ENCODE data around the gene CDH11. TPM values are rescaled to one million over a fixed set of nuclear protein-coding genes. Genes with fewer than 3 reads are reported as not detected.

Gene CDH11
- total RNA-seq, 2 experiments from 2014 or later, result not detected

DNA sequence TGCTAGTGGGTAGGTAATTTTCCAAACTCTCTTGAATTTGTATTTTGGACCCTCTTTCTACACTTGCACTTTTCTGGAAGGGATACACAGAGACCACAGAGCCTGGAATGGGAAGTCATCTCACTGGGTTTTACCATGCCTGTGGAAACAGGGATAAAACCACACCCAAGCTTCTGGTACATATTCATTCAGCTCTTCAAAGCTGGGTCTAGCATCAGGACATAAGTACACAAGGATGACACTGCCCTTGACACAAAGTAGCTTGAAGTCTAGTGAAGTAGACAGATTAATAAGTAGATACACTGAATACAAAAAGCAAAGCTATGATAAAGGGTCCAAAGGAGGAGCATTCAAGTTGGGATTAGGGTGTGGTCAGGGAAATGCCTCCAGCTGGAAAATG, 118.2 kb downstream of the CDH11 start:
- intact Hi-C loops (cut with micrococcal nuclease), result no loop called here
- no peak overlapping the region for H3K27ac Mint-ChIP-seq
- H3K36me3 Mint-ChIP-seq (ENCODE audit: low read depth), result no peaks in the 10 kb centered on the region
- H3K4me1 Mint-ChIP-seq (ENCODE audit: low read depth), result no peaks in the 10 kb centered on the region
- peaks cover 4% of the 10 kb centered on the region for H3K9me3 Mint-ChIP-seq
- H3K27me3 Mint-ChIP-seq (ENCODE audit: low read depth), result no peaks in the 10 kb centered on the region
- no peak for DNase-seq
- no peak overlapping the region for H3K4me3 Mint-ChIP-seq
- CTCF ChIA-PET, result no interaction called here

DNA sequence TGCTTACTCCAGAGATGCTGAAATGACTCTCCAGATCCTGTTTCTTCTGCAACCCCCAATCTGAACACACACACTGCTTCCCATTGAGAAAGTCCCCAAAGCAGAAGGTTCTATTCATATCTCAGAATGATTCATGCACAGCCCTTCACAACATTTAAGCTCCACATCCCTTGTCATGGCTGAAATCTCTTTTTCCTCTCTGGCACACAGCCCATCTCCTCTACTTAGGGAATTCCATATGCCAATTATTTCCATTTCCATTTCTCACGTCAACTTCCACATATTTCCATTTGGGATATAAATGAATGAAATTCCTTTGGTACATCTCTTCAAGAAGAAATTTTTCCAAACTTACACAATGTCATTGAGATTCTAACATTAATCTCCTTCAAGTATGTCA, 119.6 kb downstream of the CDH11 start:
- Mint-ChIP-seq H3K27me3 (ENCODE audit: low read depth) (no peaks in the 10 kb centered on the region), H3K4me3 (no peak overlapping the region), H3K4me1 (ENCODE audit: low read depth) (no peaks in the 10 kb centered on the region), H3K36me3 (ENCODE audit: low read depth) (no peaks in the 10 kb centered on the region), H3K9me3 (peaks cover 8% of the 10 kb centered on the region), H3K27ac (no peak overlapping the region)
- DNase-seq, result no peak
- intact Hi-C loops (cut with micrococcal nuclease), result no loop called here
- CTCF ChIA-PET, result interaction anchor here (0.7 kb wide), 1 partner anchor 14 kb away, joined by 3 read pairs; no protein-coding TSS in a partner anchor

DNA sequence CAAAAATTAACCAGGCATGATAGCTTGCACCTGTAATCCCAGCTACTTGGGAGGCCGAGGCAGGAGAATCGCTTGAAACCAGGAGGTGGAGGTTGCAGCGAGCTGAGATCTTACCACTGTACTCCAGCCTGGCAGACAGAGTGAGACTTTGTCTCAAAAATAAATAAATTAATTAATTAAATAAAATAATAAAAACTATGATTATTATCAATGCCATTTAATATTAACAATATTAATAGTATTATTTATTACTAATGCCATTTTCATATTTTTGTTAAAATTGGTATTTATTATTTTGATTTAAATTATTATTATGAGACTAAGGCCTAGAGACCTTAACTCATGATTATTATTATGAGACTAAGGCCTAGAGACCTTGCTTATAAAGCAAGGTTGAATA, 121.2 kb downstream of the CDH11 start:
- no peaks in the 10 kb centered on the region for H3K4me1 Mint-ChIP-seq (ENCODE audit: low read depth)
- peaks cover 8% of the 10 kb centered on the region for H3K9me3 Mint-ChIP-seq
- no peak overlapping the region for H3K27ac Mint-ChIP-seq
- DNase-seq, result no peak
- no peak overlapping the region for H3K4me3 Mint-ChIP-seq
- H3K36me3 Mint-ChIP-seq (ENCODE audit: low read depth), result no peaks in the 10 kb centered on the region
- H3K27me3 Mint-ChIP-seq (ENCODE audit: low read depth), result no peaks in the 10 kb centered on the region
- CTCF ChIA-PET, result no interaction called here
- intact Hi-C loops (cut with micrococcal nuclease), result no loop called here

DNA sequence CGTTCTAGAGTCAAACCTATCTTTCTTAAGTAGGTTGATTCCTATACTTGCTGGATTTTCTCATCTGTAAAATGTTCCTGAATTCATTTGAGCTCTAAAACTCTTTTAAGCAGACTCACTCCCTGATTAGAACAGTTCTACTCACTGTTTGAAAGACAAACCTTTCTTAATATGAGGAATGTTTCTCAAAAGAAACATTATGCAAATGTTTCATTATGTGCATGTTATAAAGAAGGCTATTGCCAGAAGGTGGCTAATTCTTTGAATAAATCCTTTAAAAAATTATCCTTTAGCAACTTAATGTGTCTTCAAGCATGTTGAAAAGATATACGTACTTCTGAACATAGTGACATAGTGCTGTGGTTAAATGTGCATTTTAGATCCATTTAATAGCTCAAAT, 124.1 kb downstream of the CDH11 start:
- Mint-ChIP-seq H3K27ac (no peak overlapping the region), H3K4me3 (no peak overlapping the region), H3K36me3 (ENCODE audit: low read depth) (no peaks in the 10 kb centered on the region), H3K9me3 (peaks cover 8% of the 10 kb centered on the region), H3K4me1 (ENCODE audit: low read depth) (no peaks in the 10 kb centered on the region), H3K27me3 (ENCODE audit: low read depth) (no peaks in the 10 kb centered on the region)
- intact Hi-C loops (cut with micrococcal nuclease), result no loop called here
- no peak for DNase-seq
- CTCF ChIA-PET, result no interaction called here

DNA sequence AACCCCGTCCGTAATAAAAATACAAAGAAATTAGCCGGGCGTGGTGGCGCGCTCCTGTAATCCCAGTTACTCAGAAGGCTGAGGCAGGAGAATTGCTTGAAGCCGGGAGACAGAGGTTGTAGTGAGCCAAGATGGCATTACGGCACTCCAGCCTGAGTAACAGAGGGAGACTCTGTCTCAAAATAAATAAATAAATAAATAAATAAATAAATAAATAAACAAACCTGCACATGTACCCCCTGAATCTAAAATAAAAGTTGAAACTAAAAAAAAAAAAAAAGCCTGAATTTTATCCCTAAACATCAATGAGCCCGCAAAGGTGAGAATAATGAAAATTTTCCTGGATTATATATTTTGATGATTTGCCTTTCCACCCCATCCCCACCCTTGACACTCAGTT, 124.7 kb downstream of the CDH11 start:
- Mint-ChIP-seq H3K4me1 (ENCODE audit: low read depth) (no peaks in the 10 kb centered on the region), H3K4me3 (no peak overlapping the region), H3K9me3 (peaks cover 8% of the 10 kb centered on the region), H3K27ac (no peak overlapping the region), H3K27me3 (ENCODE audit: low read depth) (no peaks in the 10 kb centered on the region), H3K36me3 (ENCODE audit: low read depth) (no peaks in the 10 kb centered on the region)
- intact Hi-C loops (cut with micrococcal nuclease), result no loop called here
- CTCF ChIA-PET, result no interaction called here
- DNase-seq, result no peak

DNA sequence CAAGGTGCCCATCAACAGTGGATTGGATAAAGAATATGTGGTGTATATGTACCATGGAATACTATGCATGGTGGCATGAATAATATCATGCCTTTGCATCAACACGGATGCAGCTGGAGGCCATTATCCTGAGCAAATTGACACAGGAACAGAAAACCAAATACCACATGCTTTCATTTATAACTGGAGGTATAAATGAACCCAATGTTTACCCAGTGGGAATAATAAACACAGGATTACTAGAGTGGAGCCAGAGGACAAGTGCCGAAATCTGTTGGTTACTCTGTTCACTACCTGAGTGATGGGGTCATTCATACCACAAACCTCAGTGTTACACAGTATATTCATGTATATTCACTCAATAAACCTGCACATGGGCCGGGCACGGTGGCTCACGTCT, 125.2 kb downstream of the CDH11 start:
- DNase-seq, result no peak
- H3K27ac Mint-ChIP-seq, result no peak overlapping the region
- no peaks in the 10 kb centered on the region for H3K36me3 Mint-ChIP-seq (ENCODE audit: low read depth)

DNA sequence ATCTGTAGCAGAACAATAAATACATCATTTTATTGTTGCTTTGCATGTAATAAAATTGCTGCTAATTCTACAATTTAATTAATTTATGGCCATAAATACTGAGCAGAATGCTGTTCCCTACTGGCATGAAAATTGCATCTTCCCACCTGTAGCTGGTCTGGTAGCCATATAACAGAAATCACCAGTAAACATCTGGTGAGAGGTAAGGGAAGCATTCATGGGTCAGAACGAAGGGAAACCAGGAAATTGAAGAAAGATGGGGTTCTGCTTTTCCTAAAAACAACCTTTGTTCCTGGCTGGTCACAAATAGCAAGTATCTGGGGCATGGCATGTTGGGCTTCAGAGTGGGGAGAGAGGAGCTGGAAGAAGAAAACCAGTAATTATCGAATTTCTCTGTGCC, 128.4 kb downstream of the CDH11 start:
- Mint-ChIP-seq H3K36me3 (ENCODE audit: low read depth) (no peaks in the 10 kb centered on the region), H3K4me3 (no peak overlapping the region), H3K9me3 (peaks cover 8% of the 10 kb centered on the region), H3K27ac (no peak overlapping the region), H3K27me3 (ENCODE audit: low read depth) (no peaks in the 10 kb centered on the region), H3K4me1 (ENCODE audit: low read depth) (no peaks in the 10 kb centered on the region)
- DNase-seq, result no peak
- CTCF ChIA-PET, result no interaction called here
- intact Hi-C loops (cut with micrococcal nuclease), result no loop called here

More for the DNA sequence above, 125.2 kb downstream of the CDH11 start:
- peaks cover 8% of the 10 kb centered on the region for H3K9me3 Mint-ChIP-seq
- H3K4me3 Mint-ChIP-seq, result no peak overlapping the region
- no peaks in the 10 kb centered on the region for H3K27me3 Mint-ChIP-seq (ENCODE audit: low read depth)
- CTCF ChIA-PET, result no interaction called here
- H3K4me1 Mint-ChIP-seq (ENCODE audit: low read depth), result no peaks in the 10 kb centered on the region
- intact Hi-C loops (cut with micrococcal nuclease), result no loop called here

DNA sequence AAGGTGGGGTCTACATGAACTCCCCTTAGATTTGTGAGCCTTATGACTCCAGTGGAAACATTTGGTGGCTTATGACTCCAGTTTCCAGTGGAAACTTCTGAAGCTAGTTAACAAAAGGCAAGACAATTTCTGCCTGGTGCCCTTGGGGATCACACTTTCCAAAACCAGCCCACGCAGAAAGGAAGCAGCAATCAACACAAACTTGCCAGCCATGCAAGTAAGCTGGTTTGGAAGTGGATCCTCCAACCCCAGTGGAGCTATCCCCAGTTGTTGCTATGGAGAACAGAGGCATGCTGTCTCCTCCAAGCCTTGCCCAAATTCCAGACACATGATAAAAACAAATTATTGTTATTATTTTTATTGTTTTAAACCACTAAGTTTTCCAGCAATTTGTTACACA, 130.9 kb downstream of the CDH11 start:
- H3K9me3 Mint-ChIP-seq, result peaks cover 13% of the 10 kb centered on the region
- H3K27me3 Mint-ChIP-seq (ENCODE audit: low read depth), result no peaks in the 10 kb centered on the region
- no peaks in the 10 kb centered on the region for H3K4me1 Mint-ChIP-seq (ENCODE audit: low read depth)
- CTCF ChIA-PET, result no interaction called here
- H3K4me3 Mint-ChIP-seq, result no peak overlapping the region
- no peak for DNase-seq
- H3K36me3 Mint-ChIP-seq (ENCODE audit: low read depth), result no peaks in the 10 kb centered on the region
- no peak overlapping the region for H3K27ac Mint-ChIP-seq
- intact Hi-C loops (cut with micrococcal nuclease), result no loop called here

DNA sequence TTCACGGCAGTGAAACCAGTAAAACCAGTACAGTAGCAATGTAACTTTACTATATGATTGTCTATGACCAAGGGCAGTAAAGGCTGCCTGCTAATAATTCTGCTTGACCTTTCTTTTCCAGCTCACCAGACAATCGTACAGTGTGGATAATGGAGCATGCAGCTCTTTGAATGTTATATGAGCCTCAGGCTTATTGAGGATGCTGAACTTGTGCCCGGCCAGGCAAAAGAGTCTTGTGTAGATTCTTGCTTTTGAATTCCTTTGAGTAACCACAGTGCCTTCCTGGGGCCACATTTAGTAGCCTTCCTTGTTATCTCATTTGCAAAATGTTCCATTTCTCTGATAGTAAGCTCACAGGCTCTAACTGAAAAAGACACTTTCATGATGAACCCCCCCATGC, 131.8 kb downstream of the CDH11 start:
- intact Hi-C loops (cut with micrococcal nuclease), result no loop called here
- no peak overlapping the region for H3K4me3 Mint-ChIP-seq
- H3K27ac Mint-ChIP-seq, result no peak overlapping the region
- H3K4me1 Mint-ChIP-seq (ENCODE audit: low read depth), result no peaks in the 10 kb centered on the region
- H3K36me3 Mint-ChIP-seq (ENCODE audit: low read depth), result no peaks in the 10 kb centered on the region
- H3K9me3 Mint-ChIP-seq, result peaks cover 11% of the 10 kb centered on the region
- CTCF ChIA-PET, result no interaction called here
- H3K27me3 Mint-ChIP-seq (ENCODE audit: low read depth), result no peaks in the 10 kb centered on the region
- no peak for DNase-seq

DNA sequence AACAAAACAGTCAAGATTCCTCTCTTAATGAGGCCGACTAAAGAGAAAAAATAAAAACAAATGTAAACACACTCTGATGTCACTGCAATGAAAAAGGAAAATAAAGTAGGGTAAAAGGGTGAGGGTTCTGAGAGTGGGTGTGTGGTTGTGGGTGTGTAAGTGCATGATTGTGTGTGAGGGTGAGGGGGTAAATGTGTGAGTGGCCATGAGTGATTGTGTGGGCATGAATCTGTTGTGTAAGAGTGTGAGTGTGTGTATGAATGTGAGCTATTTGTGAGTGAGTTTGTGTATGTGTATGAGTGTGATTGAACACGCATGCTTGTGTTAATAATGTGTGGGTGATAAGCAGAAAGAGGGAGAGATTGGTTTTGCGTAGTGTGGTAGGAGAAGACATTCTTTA, 132.8 kb downstream of the CDH11 start:
- Mint-ChIP-seq H3K27ac (no peak overlapping the region), H3K27me3 (ENCODE audit: low read depth) (no peaks in the 10 kb centered on the region), H3K9me3 (peaks cover 11% of the 10 kb centered on the region), H3K36me3 (ENCODE audit: low read depth) (no peaks in the 10 kb centered on the region), H3K4me3 (no peak overlapping the region), H3K4me1 (ENCODE audit: low read depth) (no peaks in the 10 kb centered on the region)
- CTCF ChIA-PET, result no interaction called here
- intact Hi-C loops (cut with micrococcal nuclease), result no loop called here
- DNase-seq, result no peak

DNA sequence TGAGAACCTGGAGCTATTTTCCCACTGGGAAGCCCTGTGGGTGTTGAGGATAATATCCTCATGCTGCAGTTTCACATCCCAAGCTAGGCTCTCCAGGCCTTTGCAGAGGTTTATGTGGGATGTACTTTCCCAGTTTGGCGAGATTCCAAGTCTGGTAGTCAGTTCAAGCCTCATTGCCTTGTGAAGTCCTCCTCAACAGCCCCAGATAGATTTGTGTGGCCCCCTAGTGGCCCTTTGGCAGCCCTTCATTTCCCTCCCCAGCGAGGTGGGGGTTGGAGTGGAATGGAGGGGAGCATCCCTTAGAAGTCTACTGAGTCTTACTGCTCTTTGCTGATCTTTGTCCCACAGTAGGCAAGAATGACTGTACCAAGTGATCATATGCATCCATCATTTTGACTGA, 137.9 kb downstream of the CDH11 start:
- intact Hi-C loops (cut with micrococcal nuclease), result no loop called here
- no peak overlapping the region for H3K27ac Mint-ChIP-seq
- H3K4me3 Mint-ChIP-seq, result no peak overlapping the region
- CTCF ChIA-PET, result no interaction called here
- no peaks in the 10 kb centered on the region for H3K27me3 Mint-ChIP-seq (ENCODE audit: low read depth)
- H3K9me3 Mint-ChIP-seq, result peaks cover 15% of the 10 kb centered on the region
- no peaks in the 10 kb centered on the region for H3K4me1 Mint-ChIP-seq (ENCODE audit: low read depth)
- no peak for DNase-seq
- H3K36me3 Mint-ChIP-seq (ENCODE audit: low read depth), result no peaks in the 10 kb centered on the region

DNA sequence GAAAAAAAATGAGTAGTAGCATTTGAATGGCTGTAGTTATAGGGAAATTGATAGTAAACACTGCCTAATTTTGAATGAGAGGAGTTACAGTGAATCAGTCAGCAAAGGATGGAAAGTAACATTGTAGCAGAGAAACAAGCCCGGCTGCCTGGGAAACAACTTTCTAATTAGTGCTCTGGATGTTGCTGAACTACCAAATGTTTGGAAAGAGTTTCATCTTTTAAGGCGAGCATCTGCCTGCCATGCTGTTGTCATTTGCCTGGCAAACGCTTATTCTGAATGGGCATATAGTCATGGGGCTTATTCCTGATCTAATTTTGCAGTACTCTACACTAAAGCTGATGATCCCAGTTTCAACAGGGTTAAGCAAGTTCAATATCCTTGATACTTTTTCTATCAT, 138.6 kb downstream of the CDH11 start:
- H3K36me3 Mint-ChIP-seq (ENCODE audit: low read depth), result no peaks in the 10 kb centered on the region
- H3K9me3 Mint-ChIP-seq, result peaks cover 14% of the 10 kb centered on the region
- H3K27me3 Mint-ChIP-seq (ENCODE audit: low read depth), result no peaks in the 10 kb centered on the region
- CTCF ChIA-PET, result no interaction called here
- H3K27ac Mint-ChIP-seq, result no peak overlapping the region
- intact Hi-C loops (cut with micrococcal nuclease), result no loop called here
- DNase-seq, result no peak
- no peaks in the 10 kb centered on the region for H3K4me1 Mint-ChIP-seq (ENCODE audit: low read depth)
- no peak overlapping the region for H3K4me3 Mint-ChIP-seq

DNA sequence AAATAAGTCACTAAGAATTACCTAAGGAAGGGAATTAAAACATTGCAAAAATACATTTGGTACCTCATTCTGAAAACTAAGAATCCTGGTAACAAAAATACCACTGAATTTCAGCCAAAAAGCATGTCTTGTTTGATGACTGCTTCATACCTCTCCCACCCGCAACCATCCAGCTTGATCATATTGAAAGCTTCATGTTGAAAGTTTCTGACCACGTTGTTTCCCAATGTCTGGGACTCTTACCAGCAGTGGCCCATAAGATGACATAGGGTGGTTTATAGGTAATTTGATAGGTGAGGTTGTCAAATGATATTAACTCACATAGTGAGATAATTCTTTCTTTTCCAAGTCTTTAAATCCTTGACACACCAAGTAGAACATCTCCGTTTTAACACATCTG, 139.3 kb downstream of the CDH11 start:
- no peak for DNase-seq
- CTCF ChIA-PET, result no interaction called here
- Mint-ChIP-seq H3K36me3 (ENCODE audit: low read depth) (no peaks in the 10 kb centered on the region), H3K9me3 (peaks cover 11% of the 10 kb centered on the region), H3K27me3 (ENCODE audit: low read depth) (no peaks in the 10 kb centered on the region), H3K4me3 (no peak overlapping the region), H3K4me1 (ENCODE audit: low read depth) (no peaks in the 10 kb centered on the region), H3K27ac (no peak overlapping the region)
- intact Hi-C loops (cut with micrococcal nuclease), result no loop called here

All from activated naive CD4-positive, alpha-beta T cell treated with anti-CD3 and anti-CD28 coated beads for 36 hours (primary cell).